Femur (tissue), 1 donor: Measurements from ENCODE around the gene GPC2.
"Not testable (repeated sequence)": the region's sequence is repeated elsewhere in the genome, so short reads cannot be mapped to it uniquely, and the experiment has no call there.

ENCODE experiments used
- DNase-seq: peaks from one replicate; pipeline ENCODE4 v3.0.0-alpha.2; 2017

The GPC2 gene

GRCh38 chr7:100148225-100148558, 29.0 kb downstream of the GPC2 start:
- DNase-seq: no peak

GRCh38 chr7:100147278-100147677, 29.9 kb downstream of the GPC2 start:
- no peak for DNase-seq

GRCh38 chr7:100146350-100146749, 30.8 kb downstream of the GPC2 start:
- not testable (repeated sequence) for DNase-seq

- DNase-seq: no peak
Measured at GRCh38 chr7:100142461-100142860, 34.7 kb downstream of the GPC2 start.

GRCh38 chr7:100141555-100141949, 35.6 kb downstream of the GPC2 start:
- no peak for DNase-seq

- no peak for DNase-seq
Measured at GRCh38 chr7:100137851-100138760, 39.1 kb downstream of the GPC2 start.

GRCh38 chr7:100132697-100133151, 44.5 kb downstream of the GPC2 start:
- peak; percentile 70 for DNase-seq

GRCh38 chr7:100132126-100132525, 45.1 kb downstream of the GPC2 start:
- no peak for DNase-seq

GRCh38 chr7:100130608-100131453, 46.4 kb downstream of the GPC2 start:
- DNase-seq: peak; percentile 85

GRCh38 chr7:100130220-100130607, 47.0 kb downstream of the GPC2 start:
- DNase-seq: not testable (repeated sequence)

- no peak for DNase-seq
Measured at GRCh38 chr7:100128637-100128963, 48.6 kb downstream of the GPC2 start.

GRCh38 chr7:100127866-100128636, 49.1 kb downstream of the GPC2 start:
- peak; percentile 54 for DNase-seq

GRCh38 chr7:100126931-100127865, 50.0 kb downstream of the GPC2 start, which contains the start of gene MBLAC1:
TSS of gene MBLAC1 (plus strand) at chr7:100126967. CDS start at chr7:100127396, 429 bp downstream.
- peak; percentile 94 for DNase-seq

GRCh38 chr7:100126239-100126930, 50.8 kb downstream of the GPC2 start:
- no peak for DNase-seq

GRCh38 chr7:100124301-100125230, 52.6 kb downstream of the GPC2 start:
- DNase-seq: no peak

GRCh38 chr7:100122568-100122967, 54.6 kb downstream of the GPC2 start:
- DNase-seq: peak; percentile 20

- no peak for DNase-seq
Measured at GRCh38 chr7:100122067-100122466, 55.1 kb downstream of the GPC2 start.

GRCh38 chr7:100120733-100121036, 56.5 kb downstream of the GPC2 start:
- no peak for DNase-seq

GRCh38 chr7:100119970-100120732, 57.0 kb downstream of the GPC2 start:
- DNase-seq: peak; percentile 86
